ENCODE results near the gene DNM1L. TPM values are rescaled to one million over a fixed set of nuclear protein-coding genes. Genes with fewer than 3 reads are reported as not detected.

The DNM1L gene
- total and polyA plus RNA-seq, 7 donors = 13.8 to 77.2 (median 67.3) TPM

Small RNA genes within 50 kb of the gene (small RNA-seq; reads per million reads assigned to genes)
- 0 reads per million in 3 donors for gene RF00019

Other genes starting within 250 kb of the DNM1L start
- gene YARS2, start 76.6 kb downstream of the DNM1L start, total RNA-seq = 10 to 100 TPM; 10.0 to 15.5 (median 14.7) TPM
- 10 to 100 TPM in 2 of 3 donors, 1 to 10 TPM in 1; 8.4 to 19.9 (median 12.3) TPM for gene YARS2, start 76.6 kb downstream of the DNM1L start, polyA plus RNA-seq
- 1 to 10 TPM in 3 of 4 donors, under 1 TPM in 1; 0.71 to 4.2 (median 1.3) TPM for gene PKP2, start 217.5 kb downstream of the DNM1L start, total RNA-seq
- gene PKP2, start 217.5 kb downstream of the DNM1L start, polyA plus RNA-seq = 10 to 100 TPM; 39.6 to 45.2 (median 42.1) TPM